ENCODE results near the gene NR6A1.
"Not testable (repeated sequence)": the region's sequence is repeated elsewhere in the genome, so short reads cannot be mapped to it uniquely, and the experiment has no call there.

NR6A1 gene

DNA sequence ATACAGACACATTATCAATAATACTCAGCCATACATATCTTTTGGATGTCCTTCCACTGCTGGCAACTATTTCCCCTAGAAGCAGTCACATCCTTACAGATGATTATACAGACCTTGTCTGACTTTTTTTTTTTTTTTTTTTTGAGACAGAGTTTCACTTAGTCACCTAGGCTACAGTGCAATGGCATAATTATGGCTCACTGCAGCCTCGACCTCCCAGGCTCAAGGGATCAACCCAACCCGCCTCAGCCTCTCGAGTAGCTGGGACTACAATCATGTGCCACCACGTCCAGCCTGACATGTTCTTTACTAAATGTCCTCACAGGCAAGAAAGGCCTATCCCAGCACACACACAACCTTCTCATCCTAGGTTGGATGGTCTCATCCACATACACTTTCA, 24.0 kb downstream of the NR6A1 start:
- DNase-seq (ENCODE audit: low spot score), result no peak
- in situ Hi-C loops (cut with MboI; ENCODE audit: low pct_unique_long_range_greater_than_20kb, low sequenced_read_pairs, unreplicated experiment), result no loop called here
- TF ChIP-seq CTCF (IDR thresholded peaks at IDR 0.05; ENCODE audit: extremely low read depth, insufficient read depth, missing control alignments), result no peak

DNA sequence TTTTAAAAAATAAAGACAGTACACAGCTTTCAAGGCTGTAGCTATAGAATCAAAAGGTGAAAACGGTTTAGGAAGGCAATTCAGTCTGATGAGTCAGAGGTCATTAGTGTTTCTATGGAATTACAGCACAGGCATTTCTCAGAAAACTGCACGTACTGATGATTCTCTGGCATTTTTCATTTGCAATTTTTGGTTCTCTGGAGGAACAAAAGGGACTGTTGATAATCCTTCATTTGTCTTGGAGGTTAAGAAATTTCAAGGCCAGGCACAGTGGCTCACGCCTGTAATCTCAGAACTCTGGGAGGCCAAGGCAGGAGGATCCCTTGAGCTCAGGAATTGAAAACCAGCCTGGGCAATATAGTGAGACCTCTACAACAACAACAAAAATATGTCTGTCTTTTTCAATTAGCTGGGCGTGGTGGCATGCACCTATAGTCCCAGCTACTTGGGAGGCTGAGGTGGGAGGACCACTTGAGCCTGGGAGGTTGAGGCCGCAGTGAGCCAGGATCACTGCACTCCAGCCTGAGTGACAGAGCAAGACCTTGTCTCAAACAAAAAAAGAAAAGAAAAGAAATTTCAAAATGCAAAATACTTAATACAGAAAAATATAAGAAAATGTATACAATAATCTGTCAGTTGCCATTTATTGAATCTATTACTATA, 27.3 kb downstream of the NR6A1 start:
- no peak for DNase-seq (ENCODE audit: low spot score)
- TF ChIP-seq CTCF (IDR thresholded peaks at IDR 0.05; ENCODE audit: extremely low read depth, insufficient read depth, missing control alignments), result no peak
- in situ Hi-C loops (cut with MboI; ENCODE audit: low pct_unique_long_range_greater_than_20kb, low sequenced_read_pairs, unreplicated experiment), result no loop called here

- in situ Hi-C loops (cut with MboI; ENCODE audit: low pct_unique_long_range_greater_than_20kb, low sequenced_read_pairs, unreplicated experiment), result no loop called here
- no peak for TF ChIP-seq CTCF (IDR thresholded peaks at IDR 0.05; ENCODE audit: extremely low read depth, insufficient read depth, missing control alignments)
- no peak for DNase-seq (ENCODE audit: low spot score)
These were observed 28.2 kb downstream of the NR6A1 start for GRCh38 chr9:124742940-124743339.

GRCh38 chr9:124741662-124742061, 29.4 kb downstream of the NR6A1 start:
- in situ Hi-C loops (cut with MboI; ENCODE audit: low pct_unique_long_range_greater_than_20kb, low sequenced_read_pairs, unreplicated experiment), result no loop called here
- no peak for TF ChIP-seq CTCF (IDR thresholded peaks at IDR 0.05; ENCODE audit: extremely low read depth, insufficient read depth, missing control alignments)
- DNase-seq (ENCODE audit: low spot score), result no peak

GRCh38 chr9:124741149-124741548, 30.0 kb downstream of the NR6A1 start:
- DNase-seq (ENCODE audit: low spot score), result no peak
- in situ Hi-C loops (cut with MboI; ENCODE audit: low pct_unique_long_range_greater_than_20kb, low sequenced_read_pairs, unreplicated experiment), result no loop called here
- no peak for TF ChIP-seq CTCF (IDR thresholded peaks at IDR 0.05; ENCODE audit: extremely low read depth, insufficient read depth, missing control alignments)

- no peak for TF ChIP-seq CTCF (IDR thresholded peaks at IDR 0.05; ENCODE audit: extremely low read depth, insufficient read depth, missing control alignments)
- no peak for DNase-seq (ENCODE audit: low spot score)
- in situ Hi-C loops (cut with MboI; ENCODE audit: low pct_unique_long_range_greater_than_20kb, low sequenced_read_pairs, unreplicated experiment), result no loop called here
These were observed 31.8 kb downstream of the NR6A1 start for GRCh38 chr9:124739360-124739759.

DNA sequence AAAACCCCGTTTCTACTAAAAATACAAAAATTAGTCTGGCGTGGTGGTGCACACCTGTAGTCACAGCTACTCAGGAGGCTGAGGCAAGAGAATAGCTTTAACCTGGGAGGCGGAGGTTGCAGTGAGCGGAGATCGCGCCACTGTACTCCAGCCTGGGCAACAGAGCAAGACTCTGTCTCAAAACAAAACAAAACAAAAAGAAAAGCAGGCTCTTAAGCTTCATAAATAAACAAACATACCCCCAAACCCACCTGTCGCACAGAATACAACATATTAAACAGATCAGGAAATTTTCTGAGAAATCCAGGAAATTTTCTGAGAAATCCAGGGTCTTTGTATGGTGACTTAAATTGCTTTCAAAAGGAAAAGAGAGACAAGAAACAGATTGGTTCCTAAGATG, 33.0 kb downstream of the NR6A1 start:
- DNase-seq (ENCODE audit: low spot score); in situ Hi-C loops (cut with MboI; ENCODE audit: low pct_unique_long_range_greater_than_20kb, low sequenced_read_pairs, unreplicated experiment): not testable (repeated sequence)

All from GM13977 (cell line).